Stomach smooth muscle (tissue), 2 donors: Measurements from ENCODE around the gene CUL9.
A peak's percentile ranks its signal among the peaks of the same experiment; 100 is the strongest.

Experiments used
- H3K27ac ChIP-seq: one replicate; pipeline ENCODE4 v1.7.0; 2013; ENCODE audit warnings: mild to moderate bottlenecking, low read length, inconsistent platforms
- H3K27me3 ChIP-seq, 2 donors: one replicate each; pipeline ENCODE4 v1.7.0; 2013; ENCODE audit warnings: low read length in 2 of 2; ENCODE audit not compliant: insufficient read depth in 2 of 2, control insufficient read depth in 1 of 2
- H3K36me3 ChIP-seq, 2 donors: one replicate each; pipeline ENCODE4 v1.7.0; 2013; ENCODE audit warnings: low read length in 2 of 2; ENCODE audit not compliant: control insufficient read depth in 2 of 2, insufficient read depth in 2 of 2
- H3K4me1 ChIP-seq: one replicate; pipeline ENCODE4 v1.7.0; 2013; ENCODE audit warnings: low read length; ENCODE audit not compliant: control insufficient read depth, insufficient read depth
- H3K4me3 ChIP-seq, 2 donors: one replicate each; pipeline ENCODE4 v1.7.0; 2013; ENCODE audit warnings: low read length in 2 of 2
- H3K9ac ChIP-seq, 2 donors: one replicate each; pipeline ENCODE4 v1.7.0; 2013; ENCODE audit warnings: low read length in 2 of 2, mild to moderate bottlenecking in 1 of 2
- H3K9me3 ChIP-seq, 2 donors: one replicate each; pipeline ENCODE4 v1.7.0; 2013; ENCODE audit warnings: low read length in 2 of 2; ENCODE audit not compliant: control insufficient read depth in 2 of 2
- donor health status: healthy.
- donor health status: Pancreatic carcinoma.

Gene CUL9

GRCh38 chr6:43173591-43174262, 8.3 kb upstream of the CUL9 start:
- Histone ChIP-seq H3K9me3 (no peaks in the 10 kb centered on the region), H3K4me1 (peaks cover 47% of the 10 kb centered on the region), H3K9ac (peak overlapping the region; percentile 96 to 97), H3K27ac (peak overlapping the region; percentile 100), H3K27me3 (no peaks in the 10 kb centered on the region), H3K36me3 (peaks cover 26 to 27% of the 10 kb centered on the region in 2 donors), H3K4me3 (peak overlapping the region; percentile 97 to 98)

- Histone ChIP-seq H3K9me3 (no peaks in the 10 kb centered on the region), H3K9ac (peak overlapping the region; percentile 96 to 97), H3K4me1 (peaks cover 47% of the 10 kb centered on the region), H3K27me3 (no peaks in the 10 kb centered on the region), H3K4me3 (peak overlapping the region; percentile 97 to 98), H3K27ac (peak overlapping the region; percentile 100), H3K36me3 (peaks cover 33 to 35% of the 10 kb centered on the region in 2 donors)
Measured at GRCh38 chr6:43174263-43175112, 7.5 kb upstream of the CUL9 start.

- Histone ChIP-seq H3K9ac (peak overlapping the region; percentile 10 to 58), H3K9me3 (no peaks in the 10 kb centered on the region), H3K4me3 (no peak overlapping the region), H3K36me3 (peaks cover 34 to 38% of the 10 kb centered on the region in 2 donors), H3K27ac (peak overlapping the region; percentile 100), H3K27me3 (no peaks in the 10 kb centered on the region), H3K4me1 (peaks cover 41% of the 10 kb centered on the region)
Measured at GRCh38 chr6:43175676-43176422, 6.1 kb upstream of the CUL9 start.

GRCh38 chr6:43176423-43176786, 5.6 kb upstream of the CUL9 start:
- Histone ChIP-seq H3K4me1 (peaks cover 47% of the 10 kb centered on the region), H3K36me3 (peaks cover 34 to 40% of the 10 kb centered on the region in 2 donors), H3K27me3 (no peaks in the 10 kb centered on the region), H3K9me3 (no peaks in the 10 kb centered on the region), H3K9ac (peak overlapping the region; percentile 10 to 58), H3K27ac (peak overlapping the region; percentile 100), H3K4me3 (no peak overlapping the region)

GRCh38 chr6:43178150-43178549, 3.8 kb upstream of the CUL9 start:
- H3K9ac ChIP-seq = peak overlapping the region in 1 of 2 donors; percentile 21
- peaks cover 51% of the 10 kb centered on the region for H3K4me1 ChIP-seq
- no peaks in the 10 kb centered on the region for H3K27me3 ChIP-seq
- H3K4me3 ChIP-seq = no peak overlapping the region
- peaks cover 34 to 40% of the 10 kb centered on the region in 2 donors for H3K36me3 ChIP-seq
- no peak overlapping the region for H3K27ac ChIP-seq
- no peaks in the 10 kb centered on the region for H3K9me3 ChIP-seq

GRCh38 chr6:43178951-43179830, 2.8 kb upstream of the CUL9 start:
- Histone ChIP-seq H3K27ac (peak overlapping the region; percentile 24), H3K4me1 (peaks cover 47% of the 10 kb centered on the region), H3K9me3 (no peaks in the 10 kb centered on the region), H3K9ac (no peak overlapping the region), H3K4me3 (no peak overlapping the region), H3K27me3 (no peaks in the 10 kb centered on the region), H3K36me3 (peaks cover 34 to 40% of the 10 kb centered on the region in 2 donors)

GRCh38 chr6:43180058-43180457, 1.9 kb upstream of the CUL9 start:
- Histone ChIP-seq H3K36me3 (peaks cover 33 to 45% of the 10 kb centered on the region in 2 donors), H3K4me3 (no peak overlapping the region), H3K9ac (no peak overlapping the region), H3K4me1 (peaks cover 40% of the 10 kb centered on the region), H3K27ac (no peak overlapping the region), H3K9me3 (no peaks in the 10 kb centered on the region), H3K27me3 (no peaks in the 10 kb centered on the region)

GRCh38 chr6:43180985-43181384, 1.0 kb upstream of the CUL9 start:
- Histone ChIP-seq H3K9me3 (no peaks in the 10 kb centered on the region), H3K36me3 (peaks cover 27 to 43% of the 10 kb centered on the region in 2 donors), H3K9ac (peak overlapping the region in 1 of 2 donors; percentile 79), H3K27ac (no peak overlapping the region), H3K27me3 (no peaks in the 10 kb centered on the region), H3K4me1 (peaks cover 31% of the 10 kb centered on the region), H3K4me3 (peak overlapping the region in 1 of 2 donors; percentile 8)

GRCh38 chr6:43181621-43181941, 415 bp upstream of the CUL9 start:
- H3K27me3 ChIP-seq = no peaks in the 10 kb centered on the region
- H3K4me1 ChIP-seq = peaks cover 25% of the 10 kb centered on the region
- H3K36me3 ChIP-seq = peaks cover 25 to 43% of the 10 kb centered on the region in 2 donors
- peak overlapping the region; percentile 62 for H3K27ac ChIP-seq
- no peaks in the 10 kb centered on the region for H3K9me3 ChIP-seq
- H3K4me3 ChIP-seq = peak overlapping the region; percentile 78 to 89
- H3K9ac ChIP-seq = peak overlapping the region; percentile 60 to 79

- Histone ChIP-seq H3K4me3 (peak overlapping the region in 1 of 2 donors; percentile 89), H3K36me3 (peaks cover 29 to 50% of the 10 kb centered on the region in 2 donors), H3K9ac (peak overlapping the region; percentile 60 to 79), H3K9me3 (no peaks in the 10 kb centered on the region), H3K27ac (no peak overlapping the region), H3K4me1 (peaks cover 25% of the 10 kb centered on the region), H3K27me3 (no peaks in the 10 kb centered on the region)
Measured at GRCh38 chr6:43183441-43183840, 1.4 kb downstream of the CUL9 start.
